Lung (tissue), 16 donors: ENCODE results near the gene RCBTB2. TPM values are rescaled to one million over a fixed set of nuclear protein-coding genes. Genes with fewer than 3 reads are reported as not detected.
A peak's percentile ranks its signal among the peaks of the same experiment; 100 is the strongest.

Experiments used
- ATAC-seq: fragments of 200-7000 bp; cut with Tn5 transposase; one replicate; pipeline ENCODE4 v1.9.1; 2020; ENCODE audit warnings: moderate number of reproducible peaks; ENCODE audit not compliant: insufficient read depth, low FRiP score
- DNase-seq, 3 donors: peaks; one replicate each; pipeline ENCODE4 v3.0.0-alpha.2; 2013 to 2017
- H3K27ac ChIP-seq, 2 donors: one replicate each; pipeline ENCODE4 v1.5.1; 2013; ENCODE audit warnings: mild to moderate bottlenecking in 2 of 2, moderate library complexity in 2 of 2, control low read depth in 1 of 2, inconsistent platforms in 1 of 2, low read depth in 1 of 2, low read length in 1 of 2
- H3K27me3 ChIP-seq, 3 donors: one replicate each; pipeline ENCODE4 v1.5.1; 2013; ENCODE audit warnings: low read length in 2 of 3; ENCODE audit not compliant: control insufficient read depth in 3 of 3, insufficient read depth in 3 of 3
- H3K36me3 ChIP-seq, 4 donors: one replicate each; pipeline ENCODE4 v1.5.1; 2013; ENCODE audit warnings: low read length in 4 of 4, mild to moderate bottlenecking in 1 of 4, moderate library complexity in 1 of 4; ENCODE audit not compliant: control insufficient read depth in 4 of 4, insufficient read depth in 4 of 4
- H3K4me1 ChIP-seq, 5 donors: one replicate each; pipeline ENCODE4 v1.5.1; 2013; ENCODE audit warnings: low read length in 5 of 5, mild to moderate bottlenecking in 2 of 5, moderate library complexity in 1 of 5; ENCODE audit not compliant: control insufficient read depth in 5 of 5, insufficient read depth in 5 of 5
- H3K4me3 ChIP-seq: one replicate; pipeline ENCODE4 v1.5.1; 2013; ENCODE audit warnings: mild to moderate bottlenecking, control low read depth, moderate library complexity
- H3K9ac ChIP-seq, 2 donors: one replicate each; pipeline ENCODE4 v1.5.1; 2013; ENCODE audit warnings: low read length in 2 of 2, control low read depth in 1 of 2; ENCODE audit not compliant: insufficient read depth in 1 of 2
- H3K9me3 ChIP-seq, 4 donors: one replicate each; pipeline ENCODE4 v1.5.1; 2013; ENCODE audit warnings: low read length in 3 of 4, mild to moderate bottlenecking in 1 of 4, moderate library complexity in 1 of 4; ENCODE audit not compliant: control insufficient read depth in 4 of 4, insufficient read depth in 3 of 4
- CTCF ChIP-seq: IDR thresholded peaks from 2 replicates; pipeline ENCODE4 v1.5.1; 2012; ENCODE audit warnings: mild to moderate bottlenecking; ENCODE audit errors: control extremely low read depth, extremely low read depth
- WGBS, 2 donors: extraction: QIAGEN DNeasy Blood & Tissue Kit; methylation state at CpG; one replicate each; pipeline ENCODE4 v1.1.7; 2013; 5-methylcytosine and 5-hydroxymethylcytosine counted together
- long read RNA-seq, 5 donors: transcript quantifications; one replicate each; lab custom pipeline, GENCODE V29; 2026
- polyA plus RNA-seq, 2 donors: library from polyadenylated mRNA; stranded (reverse); fragments of 200-250 nt; gene quantifications; one replicate each; pipeline ENCODE4 v1.2.1, GENCODE V29; 2013
- total RNA-seq, 2 donors: library from RNA; depleted of rRNA in 1 of 2; stranded (reverse); fragments of >200 nt in 1 of 2; gene quantifications; one replicate each; pipeline ENCODE4 v1.2.1, GENCODE V29; 2014 to 2021
- donor health status: control.
- donor health status: control.
- donor health status: Bipolar disorder and iron deficiency.
- donor health status: healthy.
- donor health status: DM: yes; HTN: yes; CAD: no.

The RCBTB2 gene
- 10 to 100 TPM in 1 of 2 donors, 1 to 10 TPM in 1; 10.0 to 18.4 TPM for total RNA-seq
- 10 to 100 TPM in 1 of 2 donors, 1 to 10 TPM in 1; 8.5 to 14.2 TPM for polyA plus RNA-seq
- long read RNA-seq, donor 1, partial matches to known transcripts, result 0 of 6 reads
- long read RNA-seq, donor 1, other reads (novel, unspliced or antisense), result 0 of 6 reads
- long read RNA-seq, donor 2, partial matches to known transcripts, result 0 of 2 reads
- long read RNA-seq, donor 2, other reads (novel, unspliced or antisense), result 0 of 2 reads
- long read RNA-seq, donor 3, partial matches to known transcripts, result 0 of 2 reads
- long read RNA-seq, donor 3, other reads (novel, unspliced or antisense), result 0 of 2 reads
- long read RNA-seq, donor 4, partial matches to known transcripts, result 0 of 4 reads
- long read RNA-seq, donor 4, other reads (novel, unspliced or antisense), result 0 of 4 reads
- long read RNA-seq, donor 5, transcript RCBTB2-206 (12 exons, 2,984 nt), result major isoform, 5 of 6 reads
- long read RNA-seq, donor 5, partial matches to known transcripts, result 0 of 6 reads
- long read RNA-seq, donor 5, other reads (novel, unspliced or antisense), result 0 of 6 reads

- DNase-seq (peak; percentile 99 to 100 (median 99)), ATAC-seq (peak; percentile 95)
- peaks cover 0 to 14% (median 2%) of the 10 kb centered on the region in 5 donors for H3K4me1 ChIP-seq
- H3K27ac ChIP-seq, result peak within 1 kb of the TSS; percentile 90 to 98
- no peaks in the 10 kb centered on the region for H3K27me3 ChIP-seq
- no peaks in the 10 kb centered on the region for H3K9me3 ChIP-seq
- peak within 1 kb of the TSS; percentile 76 for H3K4me3 ChIP-seq
- no peak for TF ChIP-seq CTCF
- peak within 1 kb of the TSS; percentile 93 to 96 for H3K9ac ChIP-seq
- no peaks in the 10 kb centered on the region for H3K36me3 ChIP-seq
- 2% methylated on average over 60 to 84 of the region's 84 CpGs for WGBS, 2 donors
Measured at GRCh38 chr13:48532506-48533499, at the start of gene RCBTB2. Gene RCBTB2, minus strand, starts transcription at chr13:48533080. Its CDS starts 11,141 bp downstream, at chr13:48521939.

- Histone ChIP-seq H3K36me3 (no peaks in the 10 kb centered on the region), H3K27me3 (no peaks in the 10 kb centered on the region), H3K27ac (no peak overlapping the region), H3K4me1 (peaks cover 3 to 21% (median 8%) of the 10 kb centered on the region in 5 donors), H3K9ac (no peak overlapping the region), H3K4me3 (no peak overlapping the region), H3K9me3 (no peaks in the 10 kb centered on the region)
- no peak for DNase-seq
- 84 to 94% methylated on average over 3 of the region's 3 CpGs for WGBS, 2 donors
- TF ChIP-seq CTCF, result no peak
- ATAC-seq, result no peak
Measured at GRCh38 chr13:48582084-48582483, 49.2 kb upstream of the RCBTB2 start.

- Histone ChIP-seq H3K4me1 (peaks cover 3 to 11% (median 5%) of the 10 kb centered on the region in 5 donors), H3K9me3 (no peaks in the 10 kb centered on the region), H3K36me3 (no peaks in the 10 kb centered on the region), H3K4me3 (no peak overlapping the region), H3K27ac (no peak overlapping the region), H3K27me3 (no peaks in the 10 kb centered on the region), H3K9ac (no peak overlapping the region)
- ATAC-seq (no peak), DNase-seq (no peak)
- no peak for TF ChIP-seq CTCF
- 77 to 88% methylated on average over 6 of the region's 6 CpGs for WGBS, 2 donors
Measured at GRCh38 chr13:48580896-48581295, 48.0 kb upstream of the RCBTB2 start.
